ENCODE measurements around the gene LRMDA.

The LRMDA gene

DNA sequence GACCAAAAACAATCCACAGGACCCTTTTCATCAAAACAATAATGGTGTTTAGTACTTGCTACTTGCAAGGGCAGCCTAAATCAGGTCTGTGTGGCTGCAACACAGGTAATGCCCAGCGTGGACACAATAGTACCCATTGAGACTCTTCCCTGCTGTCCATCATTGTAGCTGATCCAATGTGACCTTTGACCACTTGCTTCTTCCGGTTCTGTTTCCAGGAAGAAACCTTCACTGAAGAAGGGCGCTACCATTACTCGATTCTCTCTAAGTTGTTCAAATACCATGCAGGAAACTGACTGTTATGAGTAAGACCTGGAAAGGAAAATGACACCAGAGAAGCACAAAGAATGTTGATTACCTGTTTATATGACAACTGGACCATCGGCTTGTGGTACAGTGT is 1128.9 kb downstream of the LRMDA start:
- no peak overlapping the region for H3K4me3 ChIP-seq (ENCODE audit: insufficient read depth in 1 of 2, low read depth in 1 of 2, low read length in 2 of 2)
- H2BK15ac ChIP-seq (ENCODE audit: low read depth, poor library complexity, severe bottlenecking), result no peak overlapping the region
- H2AK5ac ChIP-seq (ENCODE audit: low read length, severe bottlenecking), result peak overlapping the region; percentile 58
- peaks cover 1% of the 10 kb centered on the region for H3K4me1 ChIP-seq (ENCODE audit: control insufficient read depth, insufficient read depth, low read depth, low read length)
- no peak for DNase-seq
- H3K36me3 ChIP-seq (ENCODE audit: control insufficient read depth in 1 of 2, insufficient read depth in 2 of 2, low read depth in 1 of 2, low read length in 2 of 2), result no peaks in the 10 kb centered on the region
- H3K9me3 ChIP-seq (ENCODE audit: control insufficient read depth, low read length), result no peaks in the 10 kb centered on the region
- no peak overlapping the region for H3K4ac ChIP-seq (ENCODE audit: low read depth in 1 of 2, low read length in 2 of 2)
- H3K27me3 ChIP-seq (ENCODE audit: control insufficient read depth in 1 of 2, insufficient read depth in 1 of 2, low read length in 2 of 2), result no peaks in the 10 kb centered on the region
- H4K91ac ChIP-seq (ENCODE audit: low read length), result no peak overlapping the region
- H2BK12ac ChIP-seq (ENCODE audit: low read length in 2 of 2), result peak overlapping the region in 1 of 2 experiments; percentile 83
- H4K8ac ChIP-seq (ENCODE audit: low read length), result peak overlapping the region; percentile 77
- no peak overlapping the region for H2AFZ ChIP-seq (ENCODE audit: low read depth, low read length)
- no peak overlapping the region for H3K27ac ChIP-seq (ENCODE audit: low read length, poor library complexity, severe bottlenecking)
- H3K9ac ChIP-seq (ENCODE audit: low read length), result no peak overlapping the region
- no peak overlapping the region for H2BK5ac ChIP-seq (ENCODE audit: low read depth, low read length, poor library complexity, severe bottlenecking)
- no peak overlapping the region for H3K4me2 ChIP-seq (ENCODE audit: low read length, poor library complexity, severe bottlenecking)
- H3K18ac ChIP-seq (ENCODE audit: low read depth in 1 of 2, low read length in 2 of 2), result peak overlapping the region in 1 of 2 experiments; percentile 73
- H3K14ac ChIP-seq (ENCODE audit: low read length in 2 of 2), result peak overlapping the region in 1 of 2 experiments; percentile 83
- H2BK120ac ChIP-seq (ENCODE audit: low read depth, low read length), result no peak overlapping the region
- no peaks in the 10 kb centered on the region for H3K79me1 ChIP-seq (replicated peaks; ENCODE audit: low read length, poor library complexity, severe bottlenecking)
- WGBS, result 93% methylated on average over 4 of the region's 5 CpGs
- H3K23ac ChIP-seq (ENCODE audit: low read length in 2 of 2), result no peak overlapping the region

DNA sequence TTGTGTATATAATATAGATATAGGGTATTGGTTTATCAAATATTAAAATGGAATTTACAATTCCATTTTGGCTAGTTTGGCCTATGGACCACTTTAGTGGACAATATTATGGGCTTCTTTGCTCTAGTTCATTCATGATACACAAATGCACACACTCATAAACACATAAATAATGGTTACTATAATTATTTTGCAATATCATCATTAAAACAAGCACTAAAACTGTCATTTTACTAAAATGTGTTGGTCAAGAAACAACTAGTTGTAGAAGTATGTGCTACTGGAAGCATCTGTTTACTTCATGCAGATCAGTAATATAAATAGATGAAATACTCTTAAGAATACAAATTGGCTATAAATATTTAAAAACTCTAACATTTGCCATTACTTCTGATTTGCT is 1131.9 kb downstream of the LRMDA start:
- Histone ChIP-seq H3K4me3 (ENCODE audit: insufficient read depth in 1 of 2, low read depth in 1 of 2, low read length in 2 of 2) (no peak overlapping the region), H3K36me3 (ENCODE audit: control insufficient read depth in 1 of 2, insufficient read depth in 2 of 2, low read depth in 1 of 2, low read length in 2 of 2) (no peaks in the 10 kb centered on the region), H4K91ac (ENCODE audit: low read length) (no peak overlapping the region), H4K8ac (ENCODE audit: low read length) (no peak overlapping the region), H3K14ac (ENCODE audit: low read length in 2 of 2) (no peak overlapping the region), H2BK12ac (ENCODE audit: low read length in 2 of 2) (no peak overlapping the region), H3K4me1 (ENCODE audit: control insufficient read depth, insufficient read depth, low read depth, low read length) (peaks cover 1% of the 10 kb centered on the region), H3K79me1 (replicated peaks; ENCODE audit: low read length, poor library complexity, severe bottlenecking) (no peaks in the 10 kb centered on the region), H3K27me3 (ENCODE audit: control insufficient read depth in 1 of 2, insufficient read depth in 1 of 2, low read length in 2 of 2) (no peaks in the 10 kb centered on the region), H3K9me3 (ENCODE audit: control insufficient read depth, low read length) (no peaks in the 10 kb centered on the region), H2AK5ac (ENCODE audit: low read length, severe bottlenecking) (no peak overlapping the region), H2BK5ac (ENCODE audit: low read depth, low read length, poor library complexity, severe bottlenecking) (no peak overlapping the region), H3K23ac (ENCODE audit: low read length in 2 of 2) (no peak overlapping the region), H2BK120ac (ENCODE audit: low read depth, low read length) (no peak overlapping the region), H3K4me2 (ENCODE audit: low read length, poor library complexity, severe bottlenecking) (no peak overlapping the region), H3K4ac (ENCODE audit: low read depth in 1 of 2, low read length in 2 of 2) (no peak overlapping the region), H3K9ac (ENCODE audit: low read length) (no peak overlapping the region), H2AFZ (ENCODE audit: low read depth, low read length) (no peak overlapping the region), H2BK15ac (ENCODE audit: low read depth, poor library complexity, severe bottlenecking) (no peak overlapping the region), H3K27ac (ENCODE audit: low read length, poor library complexity, severe bottlenecking) (no peak overlapping the region), H3K18ac (ENCODE audit: low read depth in 1 of 2, low read length in 2 of 2) (no peak overlapping the region)
- DNase-seq, result no peak

DNA sequence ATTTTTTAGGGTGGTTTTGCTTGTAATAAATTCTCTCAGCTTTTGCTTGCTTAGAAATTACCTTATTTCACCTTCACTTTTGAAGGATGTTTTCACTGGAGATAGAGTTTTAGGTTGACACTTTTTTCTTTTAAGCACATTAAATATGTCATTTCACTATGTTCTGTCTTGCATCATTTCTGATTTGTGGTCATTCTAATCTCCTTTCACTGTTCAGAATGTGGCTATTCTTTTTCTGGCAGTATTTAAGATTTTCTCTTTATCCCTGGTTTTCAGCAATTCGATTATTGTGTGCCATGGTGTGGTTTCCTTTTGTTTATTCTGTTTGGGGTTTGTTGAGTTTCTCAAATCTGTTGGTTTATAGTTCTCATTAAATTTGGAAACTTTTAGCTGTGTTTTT is 1140.6 kb downstream of the LRMDA start:
- Histone ChIP-seq H3K4me2 (ENCODE audit: low read length, poor library complexity, severe bottlenecking) (no peak overlapping the region), H3K18ac (ENCODE audit: low read depth in 1 of 2, low read length in 2 of 2) (no peak overlapping the region), H2BK5ac (ENCODE audit: low read depth, low read length, poor library complexity, severe bottlenecking) (no peak overlapping the region), H3K79me1 (replicated peaks; ENCODE audit: low read length, poor library complexity, severe bottlenecking) (no peaks in the 10 kb centered on the region), H3K4me1 (ENCODE audit: control insufficient read depth, insufficient read depth, low read depth, low read length) (peaks cover 2% of the 10 kb centered on the region), H3K14ac (ENCODE audit: low read length in 2 of 2) (no peak overlapping the region), H3K27ac (ENCODE audit: low read length, poor library complexity, severe bottlenecking) (no peak overlapping the region), H4K8ac (ENCODE audit: low read length) (no peak overlapping the region), H3K4me3 (ENCODE audit: insufficient read depth in 1 of 2, low read depth in 1 of 2, low read length in 2 of 2) (no peak overlapping the region), H3K9ac (ENCODE audit: low read length) (no peak overlapping the region), H2AK5ac (ENCODE audit: low read length, severe bottlenecking) (no peak overlapping the region), H2AFZ (ENCODE audit: low read depth, low read length) (no peak overlapping the region), H3K23ac (ENCODE audit: low read length in 2 of 2) (no peak overlapping the region), H3K9me3 (ENCODE audit: control insufficient read depth, low read length) (peaks cover 11% of the 10 kb centered on the region), H3K4ac (ENCODE audit: low read depth in 1 of 2, low read length in 2 of 2) (no peak overlapping the region), H2BK120ac (ENCODE audit: low read depth, low read length) (no peak overlapping the region), H2BK15ac (ENCODE audit: low read depth, poor library complexity, severe bottlenecking) (no peak overlapping the region), H2BK12ac (ENCODE audit: low read length in 2 of 2) (no peak overlapping the region), H3K36me3 (ENCODE audit: control insufficient read depth in 1 of 2, insufficient read depth in 2 of 2, low read depth in 1 of 2, low read length in 2 of 2) (no peaks in the 10 kb centered on the region), H3K27me3 (ENCODE audit: control insufficient read depth in 1 of 2, insufficient read depth in 1 of 2, low read length in 2 of 2) (no peaks in the 10 kb centered on the region), H4K91ac (ENCODE audit: low read length) (no peak overlapping the region)
- WGBS, result 90% methylated on average over 1 of the region's 1 CpG
- no peak for DNase-seq

DNA sequence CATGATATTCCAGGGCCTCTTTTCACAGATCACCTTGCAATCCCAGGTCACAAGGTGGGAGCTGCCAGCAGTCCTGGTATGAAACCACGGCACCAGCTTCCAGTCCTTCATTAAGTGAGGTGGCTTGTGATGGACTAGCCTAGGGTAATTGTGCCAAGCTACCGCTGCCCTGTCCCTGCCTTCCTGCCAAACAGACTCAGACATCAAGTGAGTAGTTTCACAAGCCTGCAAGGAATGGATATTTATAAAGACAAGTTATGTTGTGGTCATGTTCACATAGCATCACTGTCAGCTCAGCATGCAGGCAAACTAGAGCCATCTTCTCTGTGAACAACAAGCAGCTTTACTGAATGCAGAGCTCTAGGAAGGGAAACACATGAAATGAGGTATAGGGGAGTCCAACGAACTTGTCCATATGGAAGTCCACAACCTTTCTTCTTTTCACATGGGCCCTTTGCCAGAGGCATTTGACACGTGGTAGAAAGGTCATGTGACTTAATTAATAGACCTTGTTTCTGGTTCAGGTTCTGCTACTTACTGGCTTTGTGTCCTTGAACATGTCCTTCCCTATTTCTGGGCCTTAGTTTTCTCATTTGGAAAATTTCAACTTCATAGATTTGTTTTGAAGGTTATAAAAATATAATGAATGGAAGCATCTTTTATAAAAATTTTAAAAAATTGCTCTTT is 1145.0 kb downstream of the LRMDA start:
- Histone ChIP-seq H3K27me3 (ENCODE audit: control insufficient read depth in 1 of 2, insufficient read depth in 1 of 2, low read length in 2 of 2) (no peaks in the 10 kb centered on the region), H2AFZ (ENCODE audit: low read depth, low read length) (no peak overlapping the region), H3K9ac (ENCODE audit: low read length) (no peak overlapping the region), H3K23ac (ENCODE audit: low read length in 2 of 2) (no peak overlapping the region), H3K36me3 (ENCODE audit: control insufficient read depth in 1 of 2, insufficient read depth in 2 of 2, low read depth in 1 of 2, low read length in 2 of 2) (no peaks in the 10 kb centered on the region), H3K4me3 (ENCODE audit: insufficient read depth in 1 of 2, low read depth in 1 of 2, low read length in 2 of 2) (peak overlapping the region in 1 of 2 experiments; percentile 14), H3K27ac (ENCODE audit: low read length, poor library complexity, severe bottlenecking) (no peak overlapping the region), H2BK120ac (ENCODE audit: low read depth, low read length) (no peak overlapping the region), H2BK15ac (ENCODE audit: low read depth, poor library complexity, severe bottlenecking) (no peak overlapping the region), H3K4ac (ENCODE audit: low read depth in 1 of 2, low read length in 2 of 2) (no peak overlapping the region), H3K79me1 (replicated peaks; ENCODE audit: low read length, poor library complexity, severe bottlenecking) (no peaks in the 10 kb centered on the region), H3K18ac (ENCODE audit: low read depth in 1 of 2, low read length in 2 of 2) (no peak overlapping the region), H3K9me3 (ENCODE audit: control insufficient read depth, low read length) (peaks cover 11% of the 10 kb centered on the region), H2AK5ac (ENCODE audit: low read length, severe bottlenecking) (peak overlapping the region; percentile 7), H2BK5ac (ENCODE audit: low read depth, low read length, poor library complexity, severe bottlenecking) (no peak overlapping the region), H4K91ac (ENCODE audit: low read length) (no peak overlapping the region), H3K4me2 (ENCODE audit: low read length, poor library complexity, severe bottlenecking) (no peak overlapping the region), H2BK12ac (ENCODE audit: low read length in 2 of 2) (peak overlapping the region in 1 of 2 experiments; percentile 92), H3K4me1 (ENCODE audit: control insufficient read depth, insufficient read depth, low read depth, low read length) (peaks cover 2% of the 10 kb centered on the region), H4K8ac (ENCODE audit: low read length) (peak overlapping the region; percentile 7), H3K14ac (ENCODE audit: low read length in 2 of 2) (no peak overlapping the region)
- WGBS, result 58% methylated on average over 4 of the region's 4 CpGs
- peak; percentile 69 for DNase-seq

Data from mesenchymal stem cell (in vitro differentiated cells and primary cell).